AG10803 (cell line): ENCODE data around the gene SEC24B.
A peak's percentile ranks its signal among the peaks of the same experiment; 100 is the strongest.

ENCODE experiments used
- DNase-seq: peaks from one replicate; pipeline ENCODE4 v3.0.0; 2010; ENCODE audit warnings: low read depth
- H3K4me3 ChIP-seq: 2 replicates; pipeline ENCODE4 v1.5.1; 2011; ENCODE audit warnings: mild to moderate bottlenecking, low read length, control low read depth
- CTCF ChIP-seq: conservative IDR thresholded peaks from 2 replicates; pipeline ENCODE4 v1.5.1; 2011; ENCODE audit warnings: mild to moderate bottlenecking, low read length, control low read depth, inconsistent platforms

SEC24B gene

GRCh38 chr4:109411964-109412363 lies 21.7 kb upstream of the SEC24B start:
- no peak for TF ChIP-seq CTCF
- no peak overlapping the region for H3K4me3 ChIP-seq
- DNase-seq: no peak

GRCh38 chr4:109412776-109413175 lies 20.8 kb upstream of the SEC24B start:
- no peak for DNase-seq
- TF ChIP-seq CTCF: no peak
- no peak overlapping the region for H3K4me3 ChIP-seq

DNA sequence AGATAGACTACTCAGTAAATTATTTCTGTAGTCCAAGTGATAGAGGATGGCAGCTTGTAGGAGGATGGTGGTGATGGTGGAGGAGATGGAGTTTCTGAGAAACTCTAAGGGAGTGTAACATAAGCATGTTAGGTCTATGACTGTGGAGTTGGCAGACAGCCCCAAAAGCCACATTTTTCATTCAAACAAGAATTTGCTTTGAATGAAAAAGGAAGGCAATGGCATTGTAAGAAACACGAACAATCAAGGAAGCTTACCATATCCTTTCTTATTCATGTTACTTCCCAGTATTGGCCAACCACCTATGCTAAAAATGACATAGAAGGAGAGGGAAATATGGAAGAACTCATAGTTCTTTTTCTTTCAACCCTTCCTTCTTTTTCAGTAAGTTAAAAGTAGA lies 18.7 kb upstream of the SEC24B start:
- no peak overlapping the region for H3K4me3 ChIP-seq
- peak; percentile 28 for DNase-seq
- no peak for TF ChIP-seq CTCF

GRCh38 chr4:109418588-109418987 lies 15.0 kb upstream of the SEC24B start:
- no peak overlapping the region for H3K4me3 ChIP-seq
- no peak for DNase-seq
- no peak for TF ChIP-seq CTCF

DNA sequence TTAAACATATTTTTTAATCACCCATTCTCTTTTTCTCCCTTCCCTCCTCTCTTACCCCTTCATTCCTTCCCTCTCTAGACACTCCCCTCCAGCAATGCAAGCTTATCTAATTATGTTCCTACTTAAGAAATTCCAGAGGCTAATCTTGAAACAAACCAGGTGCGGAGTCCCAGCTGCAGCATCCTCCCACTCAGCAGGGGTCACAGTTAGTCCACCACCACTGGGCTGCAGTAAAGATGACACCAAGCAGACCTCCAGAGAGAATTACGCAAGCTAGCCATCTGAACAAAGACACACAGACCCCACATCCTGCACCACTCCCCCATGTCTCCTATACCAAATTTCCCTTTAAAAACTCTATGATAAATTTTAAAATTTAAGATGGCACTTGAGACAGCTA lies 13.9 kb upstream of the SEC24B start:
- TF ChIP-seq CTCF: no peak
- no peak for DNase-seq
- H3K4me3 ChIP-seq: no peak overlapping the region

GRCh38 chr4:109424093-109424841 lies 9.3 kb upstream of the SEC24B start:
- H3K4me3 ChIP-seq: no peak overlapping the region
- no peak for TF ChIP-seq CTCF
- no peak for DNase-seq

- no peak for TF ChIP-seq CTCF
- H3K4me3 ChIP-seq: no peak overlapping the region
- no peak for DNase-seq
Measured at GRCh38 chr4:109425405-109425804, 8.2 kb upstream of the SEC24B start.
